Mammary epithelial cell (primary cell): ENCODE data around the gene VWA1.

ENCODE experiments used
- CTCF ChIP-seq, 2 donors: IDR thresholded peaks in 1 of 2; conservative IDR thresholded peaks in 1 of 2; 2 replicates each; pipeline ENCODE4 v1.5.1; 2011 to 2012; ENCODE audit warnings: inconsistent platforms in 2 of 2, low read length in 2 of 2, mild to moderate bottlenecking in 2 of 2, control low read depth in 1 of 2, low read depth in 1 of 2; ENCODE audit not compliant: insufficient read depth in 1 of 2; ENCODE audit errors: extremely low read depth in 1 of 2
- EZH2 ChIP-seq: IDR thresholded peaks from 2 replicates; pipeline ENCODE4 v1.6.1; 2012; ENCODE audit warnings: low read length, inconsistent platforms, borderline replicate concordance

GRCh38 chr1:1391225-1391624, 44.3 kb upstream of the VWA1 start:
- TF ChIP-seq CTCF (conservative IDR thresholded peaks at IDR 0.05 in 1 of 2, IDR thresholded peaks at IDR 0.05 in 1 of 2; ENCODE audit: extremely low read depth in 1 of 2, insufficient read depth in 1 of 2, low read depth in 1 of 2, low read length in 2 of 2) (no peak), EZH2 (no peak)
